Lower leg skin (tissue), 4 donors: ENCODE data around the gene NARF. TPM values are rescaled to one million over a fixed set of nuclear protein-coding genes. Genes with fewer than 3 reads are reported as not detected.

ENCODE experiments used
- DNase-seq, 2 donors: peaks; one replicate each; pipeline ENCODE4 v3.0.0-alpha.2; 2019; ENCODE audit warnings: low spot score in 2 of 2
- H3K4me3 ChIP-seq: fragments of 200-600 bp; sonication (generic); 2 replicates; pipeline ENCODE4 v1.5.1; 2017; ENCODE audit warnings: mild to moderate bottlenecking, low read depth; ENCODE audit not compliant: poor library complexity, severe bottlenecking
- CTCF ChIP-seq, 3 donors: fragments of 450-650 bp; IDR thresholded peaks; one replicate each; pipeline ENCODE4 v1.5.1; 2016; ENCODE audit warnings: antibody characterized with exemption in 3 of 3, mild to moderate bottlenecking in 3 of 3, moderate library complexity in 2 of 3
- POLR2A ChIP-seq, 2 donors: fragments of 450-650 bp; IDR thresholded peaks; one replicate each; pipeline ENCODE4 v1.6.1; 2016 to 2017; ENCODE audit warnings: antibody characterized with exemption in 2 of 2, mild to moderate bottlenecking in 1 of 2, moderate library complexity in 1 of 2
- WGBS, 2 donors: methylation state at CpG; one replicate each; pipeline ENCODE4 v1.1.5; 2018; 5-methylcytosine and 5-hydroxymethylcytosine counted together
- intact Hi-C: fragments of 100-400 bp; cut with DNase I; formaldehyde crosslinking; loops from one replicate; pipeline ENCODE4 v1.15.0; 2023; ENCODE audit warnings: low total_unique reads
- total RNA-seq, 4 donors: library from RNA; depleted of rRNA; stranded (reverse); fragments of >200 nt; gene quantifications; one replicate each; pipeline ENCODE4 v1.1.0, GENCODE V29; 2016

The NARF gene
- total RNA-seq, 4 donors from 2014 or later = 39.9 to 59.2 (median 44.3) TPM

- WGBS, 2 donors = 89 to 91% methylated on average over 30 to 34 of the region's 34 CpGs
- intact Hi-C loops = no loop called here
- no peak for DNase-seq
- no peak overlapping the region for H3K4me3 ChIP-seq
- no peak for TF ChIP-seq CTCF (IDR thresholded peaks at IDR 0.05)
- no peak for TF ChIP-seq POLR2A (IDR thresholded peaks at IDR 0.05)
These were observed 18.6 kb upstream of the NARF start for GRCh38 chr17:82439829-82440365.

DNA sequence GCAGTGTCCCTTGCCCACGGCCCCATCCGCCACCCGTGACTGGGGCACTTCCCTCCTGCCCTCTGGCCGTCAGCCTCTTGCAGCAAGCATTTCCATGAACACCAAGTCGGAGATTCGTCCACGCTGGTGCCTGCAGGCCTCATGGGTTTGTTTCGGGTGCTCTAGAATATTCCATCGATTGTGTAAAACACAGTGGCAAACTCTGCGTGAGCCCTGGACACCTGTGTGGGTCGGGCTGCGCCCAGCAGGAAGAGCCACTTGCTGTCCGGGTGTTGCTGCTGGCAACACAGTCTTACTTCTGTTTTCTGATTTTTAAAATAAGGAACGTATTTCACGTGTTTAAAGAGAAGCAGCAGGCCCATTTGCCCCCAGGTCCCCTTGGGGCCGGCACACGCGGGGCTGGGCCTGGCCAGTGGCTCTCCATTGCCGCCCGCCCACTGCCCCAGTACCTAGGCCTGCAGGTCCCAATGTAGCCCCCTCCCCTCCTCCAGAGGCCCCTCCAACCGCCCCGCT lies 18.0 kb upstream of the NARF start:
- TF ChIP-seq POLR2A (IDR thresholded peaks at IDR 0.05) = no peak
- TF ChIP-seq CTCF (IDR thresholded peaks at IDR 0.05) = no peak
- intact Hi-C loops = no loop called here
- no peak for DNase-seq
- WGBS, 2 donors = 71 to 74% methylated on average over 22 of the region's 22 CpGs
- no peak overlapping the region for H3K4me3 ChIP-seq

GRCh38 chr17:82440991-82441627 lies 17.4 kb upstream of the NARF start:
- no peak for DNase-seq
- WGBS, 2 donors = 63 to 64% methylated on average over 17 of the region's 17 CpGs
- intact Hi-C loops = no loop called here
- no peak for TF ChIP-seq CTCF (IDR thresholded peaks at IDR 0.05)
- no peak for TF ChIP-seq POLR2A (IDR thresholded peaks at IDR 0.05)
- no peak overlapping the region for H3K4me3 ChIP-seq

- no peak overlapping the region for H3K4me3 ChIP-seq
- no peak for TF ChIP-seq CTCF (IDR thresholded peaks at IDR 0.05)
- no peak for TF ChIP-seq POLR2A (IDR thresholded peaks at IDR 0.05)
- DNase-seq = no peak
- intact Hi-C loops = no loop called here
- 86 to 89% methylated on average over 22 of the region's 27 CpGs for WGBS, 2 donors
These were observed 16.7 kb upstream of the NARF start for GRCh38 chr17:82441691-82442487.

DNA sequence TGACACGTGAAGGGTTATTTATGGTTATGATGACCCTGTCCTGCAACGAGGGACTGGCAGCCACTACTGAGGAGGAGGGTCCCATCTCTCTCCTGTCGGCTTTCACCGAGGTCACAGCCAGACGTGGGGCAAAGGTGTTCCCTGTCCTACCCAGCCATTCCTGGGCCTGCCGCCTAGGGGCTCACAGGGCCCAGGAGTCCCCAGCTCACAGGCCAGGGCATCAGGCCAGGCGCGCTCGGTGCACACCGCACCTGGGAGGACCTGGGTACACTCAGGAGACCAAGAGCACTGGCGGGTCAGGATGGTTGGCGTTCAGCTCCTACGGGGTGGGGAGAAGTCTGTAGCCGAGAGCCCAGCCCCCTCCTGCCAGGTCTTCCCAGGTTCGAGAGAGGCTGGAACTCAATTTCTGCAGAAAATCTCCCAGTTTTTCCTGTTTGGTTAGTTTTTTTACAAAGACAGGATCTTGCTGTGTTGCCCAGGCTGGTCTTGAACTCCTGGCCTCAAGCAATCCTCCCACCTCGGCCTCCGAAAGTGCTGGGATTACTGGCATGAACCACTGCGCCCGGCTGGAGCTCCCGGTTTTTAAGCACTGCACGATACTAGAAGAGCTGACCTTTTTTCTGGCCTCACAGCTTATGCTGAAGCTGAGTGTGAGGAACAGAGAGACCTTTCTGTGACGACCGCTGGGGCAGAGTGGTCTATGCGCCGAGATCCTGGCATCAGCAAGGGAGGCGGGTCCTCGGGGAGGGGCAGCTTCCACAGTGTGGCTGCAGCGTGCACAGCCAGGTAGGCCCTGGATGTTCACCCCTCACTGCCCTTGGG lies 15.7 kb upstream of the NARF start:
- WGBS, 2 donors = 88 to 91% methylated on average over 25 to 27 of the region's 28 CpGs
- no peak for DNase-seq
- intact Hi-C loops = no loop called here
- TF ChIP-seq CTCF (IDR thresholded peaks at IDR 0.05) (no peak), POLR2A (IDR thresholded peaks at IDR 0.05) (no peak)
- no peak overlapping the region for H3K4me3 ChIP-seq
